GM19324 (cell line): Measurements from ENCODE around the gene BARX1.
"Not testable (repeated sequence)": the region's sequence is repeated elsewhere in the genome, so short reads cannot be mapped to it uniquely, and the experiment has no call there.

ENCODE experiments used
- ATAC-seq: cut with Tn5 transposase; IDR thresholded peaks from one replicate; pipeline ENCODE4 v1.9.1; 2021; ENCODE audit warnings: mild to moderate bottlenecking, moderate library complexity; ENCODE audit not compliant: unreplicated experiment, low FRiP score

The BARX1 gene

GRCh38 chr9:93967020-93967803, 12.1 kb upstream of the BARX1 start:
- ATAC-seq, result no peak

GRCh38 chr9:93965830-93966577, 10.8 kb upstream of the BARX1 start:
- ATAC-seq, result no peak

DNA sequence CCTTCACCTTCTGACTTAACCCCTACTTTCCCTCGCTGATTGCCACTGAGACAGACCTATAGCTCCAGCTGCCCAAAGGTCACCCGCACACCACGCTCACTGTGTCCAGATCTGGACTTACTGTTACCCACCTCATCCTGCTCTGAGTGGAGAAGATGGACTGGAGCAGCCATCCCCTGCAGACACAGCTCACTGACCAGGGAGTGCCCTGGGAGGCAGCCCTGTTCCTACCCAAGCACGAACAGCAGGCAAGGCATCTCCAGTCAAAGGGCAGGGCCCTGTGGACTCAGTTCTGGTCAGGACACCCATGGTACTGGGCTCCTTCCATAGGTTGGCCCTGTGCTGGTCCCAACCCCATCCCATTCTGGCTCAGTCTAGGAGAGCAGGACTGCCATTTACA, 9.5 kb upstream of the BARX1 start:
- ATAC-seq, result no peak

- ATAC-seq, result no peak
Measured at GRCh38 chr9:93963969-93964368, 8.8 kb upstream of the BARX1 start.

GRCh38 chr9:93963489-93963888, 8.3 kb upstream of the BARX1 start:
- not testable (repeated sequence) for ATAC-seq

GRCh38 chr9:93962561-93963440, 7.6 kb upstream of the BARX1 start:
- ATAC-seq, result no peak

DNA sequence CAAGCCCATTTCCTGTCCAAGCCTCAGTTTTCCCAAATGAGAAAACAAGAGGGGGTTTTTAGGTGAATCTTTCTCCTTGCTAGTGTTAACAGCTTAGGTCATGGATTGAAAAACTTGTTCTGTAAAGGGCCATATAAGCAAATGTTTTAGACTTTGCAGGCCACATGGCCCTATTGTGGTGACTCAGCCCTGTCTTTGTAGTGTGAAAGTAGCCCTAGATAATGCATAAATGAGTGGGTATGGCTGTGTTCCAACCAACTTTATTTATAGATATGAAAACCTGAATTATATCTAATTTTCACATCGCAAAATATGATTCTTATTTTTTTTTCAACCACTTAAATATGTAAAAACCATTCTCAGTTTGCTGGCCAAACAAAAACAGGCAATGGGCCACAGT, 6.9 kb upstream of the BARX1 start:
- no peak for ATAC-seq

DNA sequence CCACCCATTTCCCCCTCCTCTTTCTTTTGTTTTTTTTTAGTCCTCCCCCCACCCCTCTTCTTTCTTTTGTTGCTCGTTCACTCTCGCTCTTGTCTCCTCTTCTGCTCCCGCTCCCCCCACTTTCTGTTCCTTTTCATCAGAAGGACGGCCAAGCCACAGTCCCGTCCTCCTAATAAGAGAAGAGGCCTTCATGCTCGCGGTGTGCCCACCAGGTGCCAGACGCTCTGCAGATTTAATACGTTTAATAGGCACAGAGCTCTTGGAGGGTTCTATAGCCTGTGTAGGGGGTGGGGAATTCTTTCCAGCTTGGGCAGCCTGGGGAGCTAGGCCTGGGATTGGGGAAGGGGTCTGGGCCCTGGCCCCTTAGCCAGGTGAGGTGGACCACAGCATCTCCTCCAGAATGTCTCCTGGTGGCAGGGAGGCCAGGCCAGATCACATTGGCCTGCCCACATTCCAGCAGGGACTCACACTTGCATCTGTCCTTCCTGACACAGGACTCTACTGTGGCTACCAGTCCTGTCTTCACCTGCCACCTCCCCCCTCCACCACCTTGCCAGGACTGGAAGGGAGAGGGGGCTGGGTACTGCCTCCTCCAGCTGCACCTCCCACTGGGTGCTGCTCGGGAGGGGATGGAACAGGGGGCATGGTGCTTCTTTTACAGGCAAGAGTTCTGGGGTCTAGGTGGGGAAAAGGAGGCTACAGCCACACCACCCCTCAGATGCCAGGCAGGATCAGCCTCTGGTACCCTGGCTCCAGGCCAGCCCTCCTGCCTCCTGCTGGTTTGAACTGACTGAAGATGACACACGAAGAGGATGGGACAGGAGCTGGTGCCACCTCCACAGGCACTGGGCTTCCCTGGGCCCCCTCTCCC, 6.1 kb upstream of the BARX1 start:
- ATAC-seq, result no peak

- ATAC-seq, result no peak
Measured at GRCh38 chr9:93960221-93960970, 5.2 kb upstream of the BARX1 start.

DNA sequence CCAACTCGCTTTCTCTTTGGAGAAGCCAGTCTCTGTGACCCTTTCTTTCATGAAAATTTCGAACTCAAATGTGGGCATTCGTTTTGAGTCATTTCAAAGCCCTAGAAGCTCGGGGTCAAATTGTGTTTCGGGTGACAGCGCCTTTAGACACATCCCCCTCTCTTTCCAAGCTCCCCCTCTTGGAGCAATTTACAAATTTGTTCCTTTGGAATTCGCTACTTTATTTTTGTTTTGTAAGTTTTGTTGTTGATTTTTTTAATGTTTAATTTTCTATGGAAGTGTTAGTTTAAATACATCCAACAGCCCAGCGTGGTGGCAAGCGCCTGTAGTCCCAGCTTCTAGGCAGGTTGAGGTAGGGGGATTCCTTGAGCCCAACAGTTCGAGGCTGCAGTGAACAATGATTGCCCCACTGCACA, 4.6 kb upstream of the BARX1 start:
- no peak for ATAC-seq

DNA sequence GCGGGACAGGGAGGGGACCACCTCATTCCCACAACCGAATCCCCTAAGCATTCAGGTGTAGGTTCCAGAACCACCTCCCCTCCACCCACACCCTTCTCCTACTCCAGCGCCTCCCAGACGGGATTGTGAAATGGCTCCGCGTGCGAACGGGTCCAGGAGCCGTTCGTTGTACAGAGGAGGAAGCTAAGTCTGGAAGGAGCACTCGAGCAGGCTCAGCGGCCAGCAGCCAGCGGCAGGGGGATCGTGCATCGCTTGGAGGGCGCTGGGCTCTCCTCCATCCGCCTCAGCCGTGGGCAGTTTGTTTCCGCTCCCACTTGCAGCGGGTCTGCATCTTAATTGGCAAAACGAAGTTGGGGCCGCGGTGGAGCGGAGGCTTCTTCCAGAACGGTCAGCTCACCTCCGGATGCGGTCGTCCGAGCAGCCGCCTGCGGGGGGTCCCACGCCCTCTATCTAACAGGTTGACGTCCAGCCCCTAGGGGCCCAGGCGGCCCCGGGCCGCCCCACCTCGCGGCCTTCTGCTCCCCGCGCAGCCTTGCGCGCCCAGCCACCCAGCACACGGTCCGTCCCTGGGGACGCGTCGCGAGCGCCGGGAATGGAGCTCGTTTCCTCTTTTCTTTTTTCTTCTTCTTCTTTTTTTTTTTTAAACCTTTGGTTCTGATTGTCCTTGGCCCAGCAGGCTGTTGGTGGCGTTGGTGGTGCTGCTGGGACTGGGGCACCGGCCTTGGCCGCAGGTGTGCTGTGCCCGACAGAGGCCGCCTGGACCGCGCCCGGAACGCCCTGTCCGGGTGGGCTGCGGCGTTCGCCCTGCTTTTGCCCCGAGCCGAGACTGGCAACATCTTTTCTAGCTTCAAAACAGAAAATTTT, 3.9 kb upstream of the BARX1 start:
- ATAC-seq, result no peak

DNA sequence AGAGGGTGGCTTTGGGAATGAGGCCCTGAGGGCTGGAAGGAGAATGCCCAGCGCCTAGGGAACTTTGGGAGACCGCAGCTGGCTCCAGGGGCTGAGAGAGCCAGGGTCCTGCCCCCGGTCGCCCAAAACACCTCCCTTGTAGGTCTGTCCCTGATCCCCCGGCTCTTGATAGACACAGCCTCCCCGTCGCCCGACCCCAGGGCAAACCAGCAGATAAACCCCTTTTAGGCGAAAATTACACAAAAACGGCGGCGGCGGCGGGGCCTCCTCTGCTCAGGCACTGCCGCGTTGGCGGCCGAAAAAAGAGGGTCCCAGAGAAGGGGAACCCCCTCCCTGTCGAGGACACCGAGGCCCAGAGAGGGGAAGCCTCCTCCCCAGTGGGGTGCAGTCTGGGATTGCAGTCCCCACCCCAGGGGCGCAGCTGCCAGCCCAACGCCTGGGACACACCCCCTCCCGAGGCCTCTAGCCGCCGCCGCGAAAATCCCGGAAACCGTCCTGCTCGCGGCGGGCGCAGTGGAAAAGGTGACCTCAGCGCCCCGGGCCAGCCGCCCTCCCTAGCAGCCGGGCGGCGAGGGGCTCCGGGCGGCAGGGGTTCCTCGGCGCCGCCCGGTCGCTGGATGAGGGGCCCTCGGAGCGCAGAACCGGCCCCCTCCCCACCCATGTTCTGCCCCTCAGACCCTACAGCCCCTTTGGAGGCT, 3.1 kb upstream of the BARX1 start:
- ATAC-seq, result no peak

DNA sequence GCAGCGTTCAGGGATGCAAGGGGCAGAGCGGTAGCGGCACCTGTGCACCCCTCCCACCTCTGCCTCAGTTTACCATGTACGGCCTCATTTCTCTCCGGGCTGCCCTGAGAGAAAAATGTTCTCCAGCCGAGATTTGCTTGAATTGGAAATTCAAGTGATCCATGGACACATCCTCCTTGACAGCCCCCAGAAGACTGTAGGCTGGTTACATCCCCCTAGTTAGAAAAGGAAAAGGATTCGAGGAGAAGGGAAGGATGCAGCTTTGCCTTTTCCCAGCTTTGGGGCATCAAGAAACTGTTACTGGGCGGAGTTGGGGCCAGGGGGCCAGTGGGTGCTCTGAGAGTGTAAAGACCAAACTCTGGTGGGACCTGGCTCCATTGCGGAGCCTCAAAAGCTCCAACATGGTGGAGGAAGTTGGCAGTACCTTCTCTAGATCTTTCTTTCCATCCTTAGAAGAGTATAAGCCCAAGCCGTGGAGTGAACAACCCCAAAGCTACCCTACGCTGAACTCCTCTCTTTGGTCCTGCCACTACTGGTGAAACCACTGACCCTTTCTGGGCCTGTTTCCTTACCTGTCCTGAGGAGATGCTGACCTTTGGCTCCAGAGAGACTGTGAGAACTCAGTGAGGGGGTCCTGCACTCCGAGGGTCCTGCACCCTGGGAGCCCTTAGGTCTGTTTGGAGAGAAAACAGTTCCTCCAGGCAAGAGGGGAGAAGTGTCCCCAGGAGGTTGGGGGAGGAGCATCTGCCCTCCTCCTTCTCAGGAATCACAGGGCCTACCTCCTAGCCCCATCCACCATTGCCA, 1.0 kb upstream of the BARX1 start:
- ATAC-seq, result no peak

DNA sequence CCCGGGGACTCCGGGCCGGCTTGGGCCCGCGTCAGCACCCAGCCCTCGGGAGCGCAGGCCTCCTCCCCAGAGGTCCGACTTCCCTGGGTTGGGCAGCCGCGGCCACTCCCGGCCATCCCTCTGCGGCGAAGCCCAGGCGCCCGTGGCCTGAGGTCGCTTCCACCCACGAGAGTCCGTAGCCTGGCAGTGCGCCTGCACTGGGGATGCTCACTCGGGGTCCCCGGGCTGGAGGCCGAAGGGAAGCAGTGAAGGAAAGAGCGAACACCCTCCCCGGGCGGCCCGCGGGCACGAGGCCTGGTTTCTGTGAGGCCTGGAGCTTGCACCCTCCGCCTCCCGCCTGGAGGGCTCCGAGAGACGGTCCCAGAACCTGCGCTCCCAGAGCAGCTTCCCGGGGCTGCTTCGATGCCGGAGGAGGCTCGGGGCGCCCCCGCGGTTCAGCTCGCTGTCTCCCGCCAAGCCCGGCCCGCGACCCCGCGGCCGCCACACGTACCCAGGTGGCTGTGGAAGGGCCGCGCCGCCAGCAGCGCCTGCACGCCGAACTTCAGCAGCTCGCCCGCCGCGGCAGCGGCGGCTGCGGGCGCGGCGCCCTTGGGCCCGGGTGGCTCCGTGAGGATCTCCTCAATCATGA, 607 bp downstream of the BARX1 start:
- no peak for ATAC-seq

- ATAC-seq, result no peak
Measured at GRCh38 chr9:93953496-93954433, 1.4 kb downstream of the BARX1 start.
